HG03095 (cell line): ENCODE results near the gene SIK3.

ENCODE experiments used
- ATAC-seq: cut with Tn5 transposase; IDR thresholded peaks from one replicate; pipeline ENCODE4 v1.9.1; 2021; ENCODE audit warnings: moderate library complexity; ENCODE audit not compliant: unreplicated experiment

SIK3 gene

GRCh38 chr11:117110294-117110950 is 12.2 kb upstream of the SIK3 start:
- ATAC-seq: no peak

DNA sequence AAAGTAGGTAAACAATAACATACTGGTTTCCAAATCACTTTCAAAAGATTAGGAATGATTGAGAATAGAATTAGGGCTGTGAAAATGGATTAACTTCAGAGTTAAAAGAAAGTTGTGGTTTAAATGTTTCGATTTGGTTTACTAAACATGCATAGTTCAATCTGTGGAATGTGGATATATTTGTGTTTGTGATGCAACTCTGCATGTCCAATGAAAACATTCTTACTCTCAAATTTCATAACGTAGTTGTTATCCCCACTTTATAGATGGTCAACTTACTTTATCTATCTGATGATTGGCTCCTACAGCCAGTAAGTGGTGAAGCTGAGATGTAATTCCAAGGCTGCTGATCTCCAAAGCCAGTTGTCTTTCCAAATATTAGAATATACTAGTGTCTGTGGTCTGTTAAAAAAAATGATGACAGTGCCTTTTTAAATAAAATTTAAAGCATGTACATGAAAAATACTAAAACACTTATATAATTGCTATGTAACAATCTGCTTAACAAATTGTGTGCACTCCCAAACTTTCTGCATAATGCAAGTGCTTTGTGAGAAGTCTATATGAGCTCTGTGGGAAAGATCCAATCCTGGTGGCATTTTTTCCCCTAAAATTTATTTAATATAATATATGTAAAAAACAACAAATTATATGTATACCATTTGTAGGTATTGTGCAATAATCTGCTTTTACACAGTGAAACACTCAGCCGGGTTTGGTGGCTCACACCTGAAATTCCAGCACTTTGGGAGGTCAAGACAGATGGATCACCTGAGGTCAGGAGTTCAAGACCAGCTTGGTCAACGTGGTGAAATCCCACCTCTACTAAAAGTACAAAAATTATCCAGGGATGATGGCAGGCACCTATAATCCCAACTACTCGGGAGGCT is 9.7 kb upstream of the SIK3 start:
- ATAC-seq: no peak

- ATAC-seq: no peak
Observed at GRCh38 chr11:117100556-117100955, 2.3 kb upstream of the SIK3 start.

DNA sequence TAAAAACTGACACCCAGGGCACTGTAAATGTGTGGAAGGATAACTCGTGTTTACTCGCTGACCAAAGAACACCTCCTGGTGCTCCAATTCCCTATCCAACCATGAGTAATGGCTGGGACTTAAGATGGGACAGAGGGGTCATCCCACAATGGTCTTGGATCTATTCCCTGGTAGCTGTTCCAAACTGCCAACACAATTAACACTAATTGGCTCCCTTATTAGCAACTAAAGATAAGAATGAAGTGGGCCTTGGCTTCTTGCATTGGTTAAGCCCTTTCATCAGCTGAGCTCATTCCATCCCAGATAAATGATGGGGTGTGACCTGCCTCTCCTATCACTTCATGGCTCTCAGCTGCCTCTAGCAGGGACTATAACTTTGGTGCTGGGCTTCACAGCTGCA is 1.5 kb upstream of the SIK3 start:
- ATAC-seq: no peak

DNA sequence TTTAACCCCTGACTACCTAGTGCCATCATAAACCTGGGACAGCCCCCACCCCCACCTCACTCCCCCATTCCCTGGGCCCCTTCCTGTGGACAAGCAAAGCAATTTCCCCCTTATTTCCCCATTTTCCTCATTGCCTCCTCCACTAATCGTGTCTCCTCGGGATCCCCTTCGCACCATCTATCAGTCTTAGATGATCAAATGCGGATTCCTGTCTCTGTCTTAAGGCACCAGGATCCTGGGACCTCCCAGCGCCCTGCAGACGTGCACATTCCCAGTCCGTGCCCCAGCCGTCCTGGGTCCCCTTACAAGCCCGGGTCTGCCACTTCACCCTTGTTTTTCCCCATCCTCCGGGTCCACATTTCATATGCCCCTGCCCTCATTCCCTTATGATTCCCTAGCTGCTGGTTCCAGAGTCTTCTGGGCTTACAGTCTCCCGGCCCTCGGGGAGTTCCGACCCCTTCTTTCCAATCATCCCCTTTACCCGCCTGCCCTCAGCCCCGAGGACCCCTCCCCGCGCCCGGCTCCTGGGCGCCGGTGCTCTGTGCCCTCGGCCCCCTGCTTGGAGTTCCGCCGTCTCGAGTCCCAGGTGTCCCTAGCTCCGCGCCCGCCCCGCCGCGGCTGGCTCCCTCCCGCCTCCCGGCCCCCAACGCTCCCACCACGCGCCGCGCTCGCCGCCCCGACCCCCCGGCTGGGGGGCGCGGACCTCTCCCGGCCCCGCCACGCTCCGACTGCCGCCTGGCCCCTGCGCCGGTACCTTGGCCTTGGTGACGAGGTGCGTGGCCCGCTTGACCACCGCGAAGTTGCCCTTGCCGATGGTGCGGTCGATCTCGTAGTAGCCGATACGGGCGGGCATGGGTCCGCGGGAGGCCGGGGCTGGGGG is 599 bp downstream of the SIK3 start:
- peak; percentile 20 for ATAC-seq

- ATAC-seq: no peak
Observed at GRCh38 chr11:117097014-117097388, 1.2 kb downstream of the SIK3 start.

DNA sequence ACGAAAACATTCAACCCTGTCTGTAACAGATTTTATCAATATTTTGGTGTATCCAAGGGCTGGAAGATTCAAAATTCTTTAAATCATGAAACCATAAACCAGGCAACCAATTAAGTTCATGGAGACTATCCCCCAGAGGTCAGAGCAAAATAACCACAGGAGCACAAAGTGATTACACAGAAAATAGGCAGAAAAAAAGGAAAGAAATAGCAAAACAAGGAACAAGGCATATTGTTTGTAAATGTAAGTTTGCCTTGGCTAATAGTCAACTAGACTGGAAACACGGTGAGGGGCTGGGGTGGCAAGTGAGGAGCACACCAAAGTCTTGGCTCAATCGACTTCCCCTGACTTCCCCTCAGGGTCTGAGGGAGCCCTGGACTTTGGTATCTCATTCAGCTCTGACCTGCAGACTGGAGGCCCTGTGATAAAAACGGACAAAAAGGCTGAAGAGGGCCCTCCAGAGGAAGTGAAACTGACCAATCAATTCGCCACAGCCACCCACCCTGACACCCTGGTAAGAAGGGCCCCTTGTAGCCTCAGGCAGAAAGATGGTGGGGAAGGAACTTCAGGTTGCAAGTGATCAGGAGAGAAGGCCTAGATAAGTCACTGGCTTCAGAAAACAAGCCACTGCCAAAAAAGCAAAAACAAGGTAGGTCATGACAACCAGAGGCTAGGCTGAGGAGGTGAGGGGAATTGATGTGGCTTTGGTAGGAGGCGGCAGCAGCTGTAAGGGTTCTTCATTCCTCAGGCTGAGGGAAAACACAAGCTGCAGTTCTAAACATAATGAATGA is 1.8 kb downstream of the SIK3 start:
- ATAC-seq: no peak

DNA sequence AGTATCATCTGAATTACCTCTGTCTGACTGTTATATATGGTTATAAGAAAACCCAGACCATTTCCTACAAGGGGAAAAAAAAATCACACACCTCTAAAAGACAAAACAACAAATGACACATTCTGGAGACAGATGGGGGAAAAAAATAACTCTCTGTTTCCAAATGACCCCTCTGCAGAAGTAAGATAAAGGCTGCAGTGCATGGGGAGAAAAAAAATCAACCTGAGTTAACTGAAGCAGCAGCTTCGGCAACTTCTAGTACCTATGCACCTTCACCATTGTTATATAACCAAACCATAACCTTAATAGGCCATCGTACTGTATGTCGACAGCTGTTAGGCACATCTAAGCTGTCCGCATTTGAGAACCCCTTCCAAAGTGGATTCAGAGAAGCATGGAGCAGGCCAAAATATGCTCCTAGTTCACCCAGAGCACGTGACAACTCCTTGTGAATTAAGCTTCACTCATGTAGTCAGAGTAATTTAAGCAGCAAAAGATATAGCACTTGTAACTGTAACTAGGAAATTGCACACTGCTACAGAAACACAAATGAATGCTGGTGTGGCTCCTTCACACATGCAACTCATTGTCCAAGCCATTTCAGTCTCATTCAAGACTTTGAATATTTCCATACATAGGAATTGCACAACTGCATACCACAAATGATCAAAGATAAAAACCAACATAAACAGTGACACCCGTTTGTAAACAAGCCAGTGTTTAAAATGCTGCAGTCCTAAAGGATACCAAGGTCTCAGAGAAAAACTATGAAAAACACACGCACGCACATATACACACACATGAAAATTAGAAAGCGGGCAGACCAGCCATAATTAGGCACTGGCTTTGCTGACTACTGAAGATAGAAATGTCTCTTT is 2.7 kb downstream of the SIK3 start:
- no peak for ATAC-seq

DNA sequence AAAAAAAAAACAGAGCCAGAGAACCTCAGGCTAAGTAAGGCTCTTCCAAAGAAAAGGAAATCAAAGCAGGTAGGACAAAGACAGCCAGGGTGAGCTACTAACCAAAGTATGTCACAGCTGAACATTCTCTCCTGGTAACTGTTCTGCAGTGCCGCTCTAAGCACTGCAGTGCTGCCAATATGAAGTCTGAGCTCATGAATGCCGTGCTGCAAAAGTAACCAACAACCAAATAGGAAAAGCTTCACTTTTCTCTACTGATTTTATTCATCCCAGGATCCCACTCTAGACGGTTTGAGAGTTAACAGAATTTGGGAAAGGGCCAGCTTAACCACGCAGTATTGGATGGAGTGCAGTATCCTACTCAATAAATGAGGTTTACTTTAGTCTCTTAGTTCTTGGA is 3.5 kb downstream of the SIK3 start:
- ATAC-seq: no peak

DNA sequence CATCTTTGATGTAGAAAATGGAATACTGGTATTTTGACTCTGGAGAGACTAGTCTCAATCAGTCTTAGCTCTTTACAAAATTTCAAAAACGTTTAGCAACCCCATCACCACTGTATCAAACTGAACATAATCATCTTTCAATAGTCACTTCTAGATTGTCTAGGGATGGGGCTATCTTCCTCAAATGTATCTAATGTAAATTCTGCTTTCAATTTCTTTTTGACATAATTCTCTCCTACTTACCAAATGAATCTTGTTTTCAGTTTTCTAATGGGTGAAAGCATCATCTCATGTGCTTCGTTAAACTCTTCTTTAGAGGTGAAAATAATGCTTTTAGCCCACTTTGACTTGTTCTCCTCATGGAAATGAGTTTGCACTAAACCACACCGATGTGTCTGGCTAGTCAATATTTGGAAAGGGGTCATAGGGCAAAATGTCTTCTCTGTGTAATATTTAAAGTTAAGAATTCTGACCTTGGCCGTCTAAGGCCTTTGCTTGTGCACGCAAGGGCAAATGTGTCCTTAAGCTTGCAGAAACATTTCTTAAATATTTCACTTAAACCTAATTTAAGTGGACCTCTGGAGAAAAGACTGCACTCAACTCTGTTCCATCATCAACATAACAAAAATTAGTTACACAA is 5.2 kb downstream of the SIK3 start:
- ATAC-seq: no peak

- no peak for ATAC-seq
Observed at GRCh38 chr11:117091753-117092477, 6.3 kb downstream of the SIK3 start.

DNA sequence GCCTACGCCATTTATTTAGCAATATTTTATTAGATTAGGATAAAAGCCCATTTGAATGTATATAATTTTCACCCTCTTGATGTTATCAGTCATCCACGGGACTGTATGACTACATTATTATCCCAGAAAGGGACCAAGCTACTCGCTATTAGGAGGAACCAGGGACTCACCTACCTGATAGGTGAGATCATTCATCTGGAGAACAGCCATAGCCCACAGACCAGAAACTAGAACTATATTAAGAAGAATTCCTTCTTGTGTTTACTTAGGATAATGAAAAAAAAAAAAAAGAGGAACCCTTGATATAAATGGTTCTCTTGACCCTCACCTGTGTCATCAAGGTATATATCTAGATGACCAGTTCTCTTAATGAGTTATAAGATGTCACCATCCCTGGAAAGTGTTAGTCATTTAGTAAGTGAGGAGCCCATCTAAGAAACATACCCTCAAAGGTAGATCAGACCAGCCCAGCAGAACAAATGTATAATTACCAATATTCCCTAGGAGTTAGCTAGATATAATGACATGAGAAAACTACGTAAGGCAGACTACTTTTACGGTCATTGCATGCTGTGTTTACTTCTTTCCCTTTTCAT is 8.0 kb downstream of the SIK3 start:
- no peak for ATAC-seq

GRCh38 chr11:117089685-117090084 is 8.5 kb downstream of the SIK3 start:
- ATAC-seq: no peak

GRCh38 chr11:117087446-117087845 is 10.8 kb downstream of the SIK3 start:
- no peak for ATAC-seq

DNA sequence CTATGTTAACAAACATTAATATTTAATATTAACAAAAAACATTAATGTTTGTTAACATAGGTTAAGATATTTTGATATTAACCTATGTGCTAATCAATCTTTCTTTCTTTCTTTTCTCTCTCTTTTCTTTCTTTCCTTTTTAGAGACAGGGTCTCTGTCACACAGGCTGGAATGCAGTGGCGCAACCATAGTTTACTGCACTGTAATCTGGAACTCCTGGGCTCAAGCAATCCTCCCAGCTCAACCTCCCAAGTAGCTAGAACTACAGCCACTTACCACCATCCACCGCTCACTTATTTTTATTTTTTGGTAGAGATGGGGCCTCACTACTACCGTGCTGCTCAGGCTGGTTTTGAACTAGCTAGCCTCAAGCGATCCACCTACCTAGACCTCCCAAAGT is 13.2 kb downstream of the SIK3 start:
- ATAC-seq: no peak

- ATAC-seq: no peak
Observed at GRCh38 chr11:117083011-117083935, 15.0 kb downstream of the SIK3 start.

GRCh38 chr11:117081908-117082307 is 16.3 kb downstream of the SIK3 start:
- no peak for ATAC-seq
